ENCODE measurements around the gene IFNAR1. TPM values are rescaled to one million over a fixed set of nuclear protein-coding genes. Genes with fewer than 3 reads are reported as not detected.
A peak's percentile ranks its signal among the peaks of the same experiment; 100 is the strongest.

Gene IFNAR1
- total and polyA plus RNA-seq, 9 of the 15 experiments (the other 6 are each of a cell fraction or from before 2014, with no cell fraction given), result 8.6 to 31.8 (median 14.8) TPM

GRCh38 chr21:33383056-33383888, 58.5 kb downstream of the IFNAR1 start (continued):
- no peak for TF ChIP-seq ZNF699 (CRISPR knock-in tag; IDR thresholded peaks at IDR 0.05; ENCODE audit: insufficient replicate concordance)
- TF ChIP-seq ELK1 (CRISPR knock-in tag; IDR thresholded peaks at IDR 0.05), result no peak
- TF ChIP-seq NFIC (IDR thresholded peaks at IDR 0.05), result no peak
- no peak for TF ChIP-seq ZNF3 (CRISPR knock-in tag; IDR thresholded peaks at IDR 0.05)
- no peak for TF ChIP-seq AFF1 (IDR thresholded peaks at IDR 0.05; ENCODE audit: low read depth in 1 of 2, partially characterized antibody in 2 of 2)
- TF ChIP-seq SMAD3 (CRISPR knock-in tag; conservative IDR thresholded peaks at IDR 0.05), result no peak
- no peak for TF ChIP-seq CHD4 (IDR thresholded peaks at IDR 0.05; ENCODE audit: insufficient read depth, insufficient replicate concordance, low read depth, low read length, poor library complexity, severe bottlenecking)
- TF ChIP-seq E2F6 (IDR thresholded peaks at IDR 0.05; ENCODE audit: borderline replicate concordance in 1 of 2, extremely low read depth in 1 of 2, insufficient read depth in 1 of 2, insufficient read length in 1 of 2, low read depth in 1 of 2, low read length in 1 of 2, poor library complexity in 1 of 2, severe bottlenecking in 1 of 2), result peak; percentile 55 to 65
- TF ChIP-seq TFAP4 (CRISPR knock-in tag; IDR thresholded peaks at IDR 0.05; ENCODE audit: borderline replicate concordance), result peak; percentile 31; the same call in 1 of the 2 replicates
- TF ChIP-seq SRF (CRISPR knock-in tag; IDR thresholded peaks at IDR 0.05), result no peak
- TF ChIP-seq TAL1 (IDR thresholded peaks at IDR 0.05), result no peak
- peak; percentile 56 for TF ChIP-seq CBFA2T2 (conservative IDR thresholded peaks at IDR 0.05)
- no peak for TF ChIP-seq IFI16 (CRISPR knock-in tag; IDR thresholded peaks at IDR 0.05)
- TF ChIP-seq RBM22 (IDR thresholded peaks at IDR 0.05; ENCODE audit: low read depth, low read length, poor library complexity, severe bottlenecking), result no peak
- peak; percentile 45; the same call in 1 of the 2 replicates for TF ChIP-seq SMARCA4 (IDR thresholded peaks at IDR 0.05)
- 0 out of 2 replicates have a peak, but pooled peaks have one; percentile 25 for TF ChIP-seq ZNF134 (CRISPR knock-in tag; conservative IDR thresholded peaks at IDR 0.05)
- peak; percentile 14; the same call in 1 of the 2 replicates for TF ChIP-seq SMARCA5 (IDR thresholded peaks at IDR 0.05)
